Subcutaneous abdominal adipose tissue (tissue), 5 donors: ENCODE data around the gene C5orf47.
A peak's percentile ranks its signal among the peaks of the same experiment; 100 is the strongest.

Experiments
- H3K27ac ChIP-seq: one replicate; pipeline ENCODE4 v1.7.0; 2013; ENCODE audit warnings: low read depth, mild to moderate bottlenecking, inconsistent platforms, low read length, moderate library complexity
- H3K27me3 ChIP-seq, 5 donors: one replicate each; pipeline ENCODE4 v1.7.0; 2013; ENCODE audit warnings: low read length in 5 of 5, inconsistent platforms in 1 of 5; ENCODE audit not compliant: control insufficient read depth in 5 of 5, insufficient read depth in 4 of 5
- H3K36me3 ChIP-seq, 5 donors: one replicate each; pipeline ENCODE4 v1.7.0; 2013; ENCODE audit warnings: low read length in 5 of 5; ENCODE audit not compliant: control insufficient read depth in 5 of 5, insufficient read depth in 5 of 5
- H3K4me1 ChIP-seq, 5 donors: one replicate each; pipeline ENCODE4 v1.7.0; 2013; ENCODE audit warnings: low read length in 5 of 5, mild to moderate bottlenecking in 3 of 5, moderate library complexity in 1 of 5; ENCODE audit not compliant: control insufficient read depth in 5 of 5, insufficient read depth in 5 of 5
- H3K4me3 ChIP-seq, 5 donors: one replicate each; pipeline ENCODE4 v1.7.0; 2013; ENCODE audit warnings: low read length in 5 of 5, low read depth in 1 of 5
- H3K9ac ChIP-seq, 5 donors: one replicate each; pipeline ENCODE4 v1.7.0; 2013; ENCODE audit warnings: low read length in 5 of 5, mild to moderate bottlenecking in 4 of 5, moderate library complexity in 3 of 5
- H3K9me3 ChIP-seq, 5 donors: one replicate each; pipeline ENCODE4 v1.7.0; 2013; ENCODE audit warnings: low read length in 5 of 5; ENCODE audit not compliant: control insufficient read depth in 5 of 5
- donor health status: healthy.
- donor health status: healthy.
- donor health status: healthy.
- donor health status: healthy.
- donor health status: healthy.

The C5orf47 gene

GRCh38 chr5:173988554-173989431 is at the start of gene C5orf47:
TSS of gene C5orf47 (plus strand) at chr5:173989170. CDS start at chr5:173989264, 94 bp downstream.
- H3K27me3 ChIP-seq: peaks cover 0 to 3% (median 0%) of the 10 kb centered on the region in 5 donors
- H3K36me3 ChIP-seq: no peaks in the 10 kb centered on the region
- H3K4me3 ChIP-seq: no peak within 1 kb of the TSS
- no peak within 1 kb of the TSS for H3K27ac ChIP-seq
- no peaks in the 10 kb centered on the region for H3K4me1 ChIP-seq
- no peak within 1 kb of the TSS for H3K9ac ChIP-seq
- peaks cover 0 to 2% (median 0%) of the 10 kb centered on the region in 5 donors for H3K9me3 ChIP-seq

GRCh38 chr5:173940269-173940668 is 48.7 kb upstream of the C5orf47 start:
- peak overlapping the region in 1 of 5 donors; percentile 24 for H3K9ac ChIP-seq
- peaks cover 4 to 6% (median 6%) of the 10 kb centered on the region in 5 donors for H3K36me3 ChIP-seq
- H3K27me3 ChIP-seq: no peaks in the 10 kb centered on the region
- H3K4me3 ChIP-seq: no peak overlapping the region
- H3K4me1 ChIP-seq: peaks cover 0 to 37% (median 9%) of the 10 kb centered on the region in 5 donors
- peak overlapping the region; percentile 20 for H3K27ac ChIP-seq
- no peaks in the 10 kb centered on the region for H3K9me3 ChIP-seq

- Histone ChIP-seq H3K27me3 (no peaks in the 10 kb centered on the region), H3K4me3 (no peak overlapping the region), H3K9ac (no peak overlapping the region), H3K9me3 (no peaks in the 10 kb centered on the region), H3K36me3 (peaks cover 11 to 15% (median 13%) of the 10 kb centered on the region in 5 donors), H3K4me1 (peaks cover 0 to 37% (median 9%) of the 10 kb centered on the region in 5 donors), H3K27ac (peak overlapping the region; percentile 25)
Measured at GRCh38 chr5:173941102-173941501, 47.9 kb upstream of the C5orf47 start.

GRCh38 chr5:173941758-173942401 is 47.1 kb upstream of the C5orf47 start:
- Histone ChIP-seq H3K9ac (no peak overlapping the region), H3K27ac (peak overlapping the region; percentile 51), H3K4me1 (peaks cover 0 to 37% (median 9%) of the 10 kb centered on the region in 5 donors), H3K4me3 (no peak overlapping the region), H3K36me3 (peaks cover 19 to 22% (median 20%) of the 10 kb centered on the region in 5 donors), H3K9me3 (no peaks in the 10 kb centered on the region), H3K27me3 (no peaks in the 10 kb centered on the region)

GRCh38 chr5:173944511-173944910 is 44.5 kb upstream of the C5orf47 start:
- H3K27me3 ChIP-seq: no peaks in the 10 kb centered on the region
- H3K9me3 ChIP-seq: no peaks in the 10 kb centered on the region
- H3K4me1 ChIP-seq: peaks cover 0 to 37% (median 9%) of the 10 kb centered on the region in 5 donors
- H3K27ac ChIP-seq: no peak overlapping the region
- H3K36me3 ChIP-seq: peaks cover 27 to 45% (median 37%) of the 10 kb centered on the region in 5 donors
- no peak overlapping the region for H3K4me3 ChIP-seq
- H3K9ac ChIP-seq: no peak overlapping the region

- Histone ChIP-seq H3K27ac (no peak overlapping the region), H3K4me3 (no peak overlapping the region), H3K4me1 (peaks cover 0 to 35% (median 9%) of the 10 kb centered on the region in 5 donors), H3K9me3 (no peaks in the 10 kb centered on the region), H3K9ac (no peak overlapping the region), H3K36me3 (peaks cover 31 to 51% (median 43%) of the 10 kb centered on the region in 5 donors), H3K27me3 (no peaks in the 10 kb centered on the region)
Measured at GRCh38 chr5:173945160-173945559, 43.8 kb upstream of the C5orf47 start.

- H3K4me1 ChIP-seq: peaks cover 0 to 24% (median 9%) of the 10 kb centered on the region in 5 donors
- peaks cover 43 to 62% (median 53%) of the 10 kb centered on the region in 5 donors for H3K36me3 ChIP-seq
- no peak overlapping the region for H3K9ac ChIP-seq
- no peak overlapping the region for H3K27ac ChIP-seq
- no peaks in the 10 kb centered on the region for H3K27me3 ChIP-seq
- no peaks in the 10 kb centered on the region for H3K9me3 ChIP-seq
- no peak overlapping the region for H3K4me3 ChIP-seq
Measured at GRCh38 chr5:173946323-173946722, 42.6 kb upstream of the C5orf47 start.

- H3K36me3 ChIP-seq: peaks cover 75 to 95% (median 85%) of the 10 kb centered on the region in 5 donors
- H3K9ac ChIP-seq: no peak overlapping the region
- H3K27ac ChIP-seq: no peak overlapping the region
- H3K9me3 ChIP-seq: no peaks in the 10 kb centered on the region
- H3K27me3 ChIP-seq: no peaks in the 10 kb centered on the region
- no peak overlapping the region for H3K4me3 ChIP-seq
- no peaks in the 10 kb centered on the region for H3K4me1 ChIP-seq
Measured at GRCh38 chr5:173950829-173951228, 38.1 kb upstream of the C5orf47 start.

GRCh38 chr5:173953528-173954090 is 35.4 kb upstream of the C5orf47 start:
- Histone ChIP-seq H3K27ac (no peak overlapping the region), H3K9ac (no peak overlapping the region), H3K4me3 (no peak overlapping the region), H3K27me3 (no peaks in the 10 kb centered on the region), H3K9me3 (no peaks in the 10 kb centered on the region), H3K36me3 (peaks cover 63 to 86% (median 79%) of the 10 kb centered on the region in 5 donors), H3K4me1 (no peaks in the 10 kb centered on the region)
